ENCODE results near the gene NAA40. TPM values are rescaled to one million over a fixed set of nuclear protein-coding genes. Genes with fewer than 3 reads are reported as not detected.

The NAA40 gene
- total and polyA plus RNA-seq, 2 of the 13 experiments (the other 11 are each of a cell fraction or from before 2014, with no cell fraction given), result 11.1 to 17.9 TPM

GRCh38 chr11:63916837-63917691 is 21.7 kb upstream of the NAA40 start, which contains the start of gene RCOR2 (continued):
- TF ChIP-seq MLXIP (CRISPR knock-in tag; IDR thresholded peaks at IDR 0.05; ENCODE audit: borderline replicate concordance) (no peak), DMTF1 (CRISPR knock-in tag; IDR thresholded peaks at IDR 0.05) (no peak), MAFF (IDR thresholded peaks at IDR 0.05; ENCODE audit: low read depth, low read length) (no peak), THRA (CRISPR knock-in tag; IDR thresholded peaks at IDR 0.05; ENCODE audit: borderline replicate concordance) (no peak; the same call in 1 of the 2 replicates), NPAS2 (CRISPR knock-in tag; IDR thresholded peaks at IDR 0.05; ENCODE audit: borderline replicate concordance) (no peak), SRSF1 (optimal IDR thresholded peaks at IDR 0.05; ENCODE audit: low read depth, low read length) (peak; percentile 53), ZNF282 (IDR thresholded peaks at IDR 0.05; ENCODE audit: partially characterized antibody) (no peak), ZBTB42 (CRISPR knock-in tag; IDR thresholded peaks at IDR 0.05) (peak; percentile 89; the same call in 1 of the 2 replicates), ELF3 (CRISPR knock-in tag; IDR thresholded peaks at IDR 0.05) (peak; percentile 50; the same call in 1 of the 2 replicates), HDAC1 (CRISPR knock-in tag; IDR thresholded peaks at IDR 0.05) (peak; percentile 53; the same call in 1 of the 2 replicates), SMARCE1 (IDR thresholded peaks at IDR 0.05; ENCODE audit: borderline replicate concordance) (no peak), REXO4 (CRISPR knock-in tag; IDR thresholded peaks at IDR 0.05; ENCODE audit: borderline replicate concordance) (no peak), EHMT2 (IDR thresholded peaks at IDR 0.05; ENCODE audit: borderline replicate concordance, low read depth, low read length) (no peak), YEATS4 (CRISPR knock-in tag; IDR thresholded peaks at IDR 0.05; ENCODE audit: borderline replicate concordance) (no peak), HNF4G (IDR thresholded peaks at IDR 0.05; ENCODE audit: borderline replicate concordance, low read depth, low read length) (no peak), HNF4G (CRISPR knock-in tag; IDR thresholded peaks at IDR 0.05; ENCODE audit: borderline replicate concordance, low read depth) (peak; percentile 18; the same call in 1 of the 2 replicates), ATF7-NPFF (CRISPR knock-in tag; IDR thresholded peaks at IDR 0.05; ENCODE audit: low read depth) (no peak; the same call in 1 of the 2 replicates), CHCHD3 (CRISPR knock-in tag; IDR thresholded peaks at IDR 0.05) (no peak), ZNF337 (CRISPR knock-in tag; IDR thresholded peaks at IDR 0.05; ENCODE audit: borderline replicate concordance, low read depth) (no peak), NAIF1 (CRISPR knock-in tag; IDR thresholded peaks at IDR 0.05; ENCODE audit: borderline replicate concordance) (no peak), ZFY (CRISPR knock-in tag; IDR thresholded peaks at IDR 0.05) (no peak; the same call in 1 of the 2 replicates), ZNF703 (CRISPR knock-in tag; IDR thresholded peaks at IDR 0.05; ENCODE audit: borderline replicate concordance) (no peak), BORCS8-MEF2B (CRISPR knock-in tag; IDR thresholded peaks at IDR 0.05) (no peak)
